Measurements from ENCODE around the gene COBLL1. TPM values are rescaled to one million over a fixed set of nuclear protein-coding genes. Genes with fewer than 3 reads are reported as not detected.

COBLL1 gene
- total RNA-seq, 6 experiments from 2014 or later: 38.1 to 133 (median 67.6) TPM

- Histone ChIP-seq H3K36me3 (no peaks in the 10 kb centered on the region), H3K27ac (no peak overlapping the region), H3K27me3 (no peaks in the 10 kb centered on the region), H3K4me3 (no peak overlapping the region), H3K9me3 (no peaks in the 10 kb centered on the region), H3K4me1 (peaks cover 0 to 15% (median 5%) of the 10 kb centered on the region in 4 donors)
- WGBS (ENCODE audit: insufficient coverage, low coverage, low lambda C conversion rate, missing lambda C conversion rate): 78% methylated on average over 2 of the region's 2 CpGs
- TF ChIP-seq POLR2A (IDR thresholded peaks at IDR 0.05) (no peak), CTCF (IDR thresholded peaks at IDR 0.05) (no peak)
- ATAC-seq (peak in 1 of 4 donors; percentile 17), DNase-seq (no peak)
- intact Hi-C loops (cut with DNase I): no loop called here
These were observed 81.4 kb downstream of the COBLL1 start for GRCh38 chr2:164760179-164760578.

GRCh38 chr2:164757934-164758695 lies 83.5 kb downstream of the COBLL1 start:
- DNase-seq: no peak
- 57% methylated on average over 2 of the region's 2 CpGs for WGBS (ENCODE audit: insufficient coverage, low coverage, low lambda C conversion rate, missing lambda C conversion rate)
- Histone ChIP-seq H3K4me3 (no peak overlapping the region), H3K27me3 (no peaks in the 10 kb centered on the region), H3K27ac (peak overlapping the region in 1 of 3 donors; percentile 5), H3K36me3 (no peaks in the 10 kb centered on the region), H3K4me1 (peaks cover 0 to 15% (median 3%) of the 10 kb centered on the region in 4 donors), H3K9me3 (no peaks in the 10 kb centered on the region)
- ATAC-seq: peak in 3 of 4 donors; percentile 52 to 74 (median 60)
- intact Hi-C loops (cut with DNase I): no loop called here
- TF ChIP-seq POLR2A (IDR thresholded peaks at IDR 0.05) (no peak), CTCF (IDR thresholded peaks at IDR 0.05) (no peak)

DNA sequence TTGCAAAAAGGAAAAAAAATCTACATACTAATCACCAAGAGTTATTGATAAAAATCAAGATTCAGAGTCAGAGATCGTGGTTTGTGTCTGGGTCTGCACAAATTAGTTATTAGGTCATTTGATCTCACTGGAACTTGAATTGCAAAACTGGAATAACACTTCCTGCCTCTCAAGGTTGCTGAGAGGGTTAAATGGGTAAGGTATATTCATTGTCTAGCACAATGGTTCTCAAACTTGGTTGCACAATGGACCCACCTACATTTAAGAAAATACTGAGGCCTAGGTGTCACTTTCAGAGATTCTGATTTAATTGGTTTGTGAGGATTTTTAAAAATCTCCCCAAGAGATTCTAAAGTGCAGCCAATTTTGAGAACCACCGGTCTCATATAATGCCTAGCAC lies 84.8 kb downstream of the COBLL1 start:
- Histone ChIP-seq H3K27me3 (no peaks in the 10 kb centered on the region), H3K4me3 (no peak overlapping the region), H3K27ac (no peak overlapping the region), H3K9me3 (no peaks in the 10 kb centered on the region), H3K4me1 (peaks cover 0 to 15% (median 3%) of the 10 kb centered on the region in 4 donors), H3K36me3 (no peaks in the 10 kb centered on the region)
- intact Hi-C loops (cut with DNase I): no loop called here
- 50% methylated on average over 2 of the region's 2 CpGs for WGBS (ENCODE audit: insufficient coverage, low coverage, low lambda C conversion rate, missing lambda C conversion rate)
- no peak for ATAC-seq
- TF ChIP-seq CTCF (IDR thresholded peaks at IDR 0.05) (no peak), POLR2A (IDR thresholded peaks at IDR 0.05) (no peak)
- DNase-seq: no peak

- ATAC-seq (no peak), DNase-seq (no peak)
- intact Hi-C loops (cut with DNase I): no loop called here
- Histone ChIP-seq H3K9me3 (no peaks in the 10 kb centered on the region), H3K4me1 (peaks cover 0 to 15% (median 3%) of the 10 kb centered on the region in 4 donors), H3K4me3 (no peak overlapping the region), H3K27me3 (no peaks in the 10 kb centered on the region), H3K36me3 (no peaks in the 10 kb centered on the region), H3K27ac (no peak overlapping the region)
- TF ChIP-seq CTCF (IDR thresholded peaks at IDR 0.05) (no peak), POLR2A (IDR thresholded peaks at IDR 0.05) (no peak)
- WGBS (ENCODE audit: insufficient coverage, low coverage, low lambda C conversion rate, missing lambda C conversion rate): 84% methylated on average over 2 of the region's 2 CpGs
These were observed 85.7 kb downstream of the COBLL1 start for GRCh38 chr2:164755952-164756351.

Data from right lobe of liver (tissue), 6 donors.